Vagina (tissue), 2 donors: Measurements from ENCODE around the gene BCL11A. TPM values are rescaled to one million over a fixed set of nuclear protein-coding genes. Genes with fewer than 3 reads are reported as not detected.
A peak's percentile ranks its signal among the peaks of the same experiment; 100 is the strongest.

Experiments used
- DNase-seq, 2 donors: peaks; one replicate each; pipeline ENCODE4 v3.0.0-alpha.2; 2017; ENCODE audit errors: extremely low spot score in 2 of 2
- H3K27ac ChIP-seq: fragments of 200-600 bp; sonication (generic); one replicate; pipeline ENCODE4 v1.5.1; 2019
- H3K27me3 ChIP-seq: fragments of 200-600 bp; sonication (generic); one replicate; pipeline ENCODE4 v1.5.1; 2019
- H3K36me3 ChIP-seq, 2 donors: fragments of 200-600 bp; sonication (generic); one replicate each; pipeline ENCODE4 v1.5.1; 2017 to 2019
- H3K4me1 ChIP-seq: fragments of 200-600 bp; sonication (generic); one replicate; pipeline ENCODE4 v1.5.1; 2019
- H3K4me3 ChIP-seq, 2 donors: fragments of 200-600 bp; sonication (generic); 1 replicate in 1 of 2; 2 replicates in 1 of 2; pipeline ENCODE4 v1.5.1; 2016 to 2019
- H3K9me3 ChIP-seq: fragments of 200-600 bp; sonication (generic); one replicate; pipeline ENCODE4 v1.5.1; 2019
- CTCF ChIP-seq, 3 experiments: fragments of 450-650 bp in 2 of 3; fragments of 200-600 bp in 1 of 3; sonication (generic) in 1 of 3; IDR thresholded peaks; one replicate each; pipeline ENCODE4 v1.5.1; 2017 to 2019; ENCODE audit warnings: antibody characterized with exemption in 3 of 3, mild to moderate bottlenecking in 2 of 3, moderate library complexity in 2 of 3
- POLR2A ChIP-seq, 2 donors: fragments of 450-650 bp; IDR thresholded peaks; one replicate each; pipeline ENCODE4 v1.6.1; 2017; ENCODE audit warnings: antibody characterized with exemption in 2 of 2, mild to moderate bottlenecking in 2 of 2, moderate library complexity in 2 of 2
- POLR2AphosphoS5 ChIP-seq, 2 donors: sonication (generic); formaldehyde crosslinking; IDR thresholded peaks; one replicate each; pipeline ENCODE4 v1.9.0; 2017; ENCODE audit warnings: antibody characterized with exemption in 2 of 2, mild to moderate bottlenecking in 2 of 2, low read depth in 1 of 2; ENCODE audit not compliant: insufficient read depth in 1 of 2
- intact Hi-C: fragments of 100-400 bp; cut with DNase I; formaldehyde crosslinking; loops from one replicate; pipeline ENCODE4 v1.15.1; 2023
- total RNA-seq: library from RNA; depleted of rRNA; stranded (reverse); fragments of >200 nt; gene quantifications from one replicate; pipeline ENCODE4 v1.2.3, GENCODE V29; 2016

BCL11A gene
- total RNA-seq, 1 donor from 2014 or later: 48.4 TPM

GRCh38 chr2:60453872-60454271, 99.6 kb downstream of the BCL11A start:
- Histone ChIP-seq H3K36me3 (no peaks in the 10 kb centered on the region), H3K9me3 (no peaks in the 10 kb centered on the region), H3K4me3 (no peak overlapping the region), H3K4me1 (no peaks in the 10 kb centered on the region), H3K27me3 (no peaks in the 10 kb centered on the region), H3K27ac (no peak overlapping the region)
- intact Hi-C loops: no loop called here
- no peak for TF ChIP-seq POLR2AphosphoS5 (IDR thresholded peaks at IDR 0.05; ENCODE audit: insufficient read depth in 1 of 2, low read depth in 1 of 2)
- no peak for TF ChIP-seq POLR2A (IDR thresholded peaks at IDR 0.05)
- no peak for TF ChIP-seq CTCF (IDR thresholded peaks at IDR 0.05)
- no peak for DNase-seq

DNA sequence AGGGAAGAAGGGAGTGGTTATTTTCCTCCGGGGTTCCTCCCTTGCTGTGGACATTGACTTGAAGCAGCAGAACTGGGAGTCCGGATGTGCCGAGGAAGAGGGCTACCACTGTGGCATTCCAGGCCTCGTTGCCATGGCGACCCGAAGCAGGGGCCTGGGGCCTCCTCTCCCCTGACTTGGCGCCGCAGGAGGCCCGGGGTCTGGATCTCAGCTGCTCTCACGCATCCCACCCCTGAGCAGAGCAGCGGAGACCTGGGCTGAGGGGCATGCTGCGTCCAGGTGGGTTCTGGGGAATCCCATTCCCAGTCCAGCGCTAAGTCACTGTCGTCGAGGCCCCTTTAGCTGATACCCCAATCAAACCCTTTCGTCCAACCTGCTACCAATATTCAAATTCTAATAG, 100.2 kb downstream of the BCL11A start:
- Histone ChIP-seq H3K4me3 (no peak overlapping the region), H3K36me3 (no peaks in the 10 kb centered on the region), H3K4me1 (no peaks in the 10 kb centered on the region), H3K9me3 (no peaks in the 10 kb centered on the region), H3K27ac (no peak overlapping the region), H3K27me3 (no peaks in the 10 kb centered on the region)
- DNase-seq: peak in 1 of 2 donors; percentile 32
- TF ChIP-seq POLR2A (IDR thresholded peaks at IDR 0.05) (no peak), CTCF (IDR thresholded peaks at IDR 0.05) (no peak), POLR2AphosphoS5 (IDR thresholded peaks at IDR 0.05; ENCODE audit: insufficient read depth in 1 of 2, low read depth in 1 of 2) (no peak)
- intact Hi-C loops: no loop called here

DNA sequence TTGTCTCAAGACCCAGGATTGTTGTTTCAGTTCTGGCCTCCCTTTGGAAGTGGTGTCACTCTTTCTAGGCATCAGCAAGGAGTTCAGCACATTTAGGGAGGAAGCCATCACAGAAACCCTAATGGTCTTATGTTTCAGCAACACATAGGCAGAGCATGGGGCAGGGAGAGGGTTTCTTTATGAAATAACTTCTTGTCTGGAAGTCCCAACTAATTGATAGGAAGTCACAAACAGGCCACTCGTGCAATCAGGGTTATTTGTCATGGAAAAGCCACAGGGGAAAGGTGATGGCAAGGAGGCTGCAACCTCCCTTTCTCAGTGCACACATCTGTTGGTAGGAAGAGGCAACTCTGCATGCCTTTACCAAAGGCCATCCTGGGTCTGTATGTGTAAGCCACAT, 103.0 kb downstream of the BCL11A start:
- Histone ChIP-seq H3K4me3 (no peak overlapping the region), H3K36me3 (no peaks in the 10 kb centered on the region), H3K27ac (no peak overlapping the region), H3K4me1 (no peaks in the 10 kb centered on the region), H3K27me3 (no peaks in the 10 kb centered on the region), H3K9me3 (no peaks in the 10 kb centered on the region)
- DNase-seq: no peak
- intact Hi-C loops: no loop called here
- TF ChIP-seq POLR2AphosphoS5 (IDR thresholded peaks at IDR 0.05; ENCODE audit: insufficient read depth in 1 of 2, low read depth in 1 of 2) (no peak), POLR2A (IDR thresholded peaks at IDR 0.05) (no peak), CTCF (IDR thresholded peaks at IDR 0.05) (no peak)

DNA sequence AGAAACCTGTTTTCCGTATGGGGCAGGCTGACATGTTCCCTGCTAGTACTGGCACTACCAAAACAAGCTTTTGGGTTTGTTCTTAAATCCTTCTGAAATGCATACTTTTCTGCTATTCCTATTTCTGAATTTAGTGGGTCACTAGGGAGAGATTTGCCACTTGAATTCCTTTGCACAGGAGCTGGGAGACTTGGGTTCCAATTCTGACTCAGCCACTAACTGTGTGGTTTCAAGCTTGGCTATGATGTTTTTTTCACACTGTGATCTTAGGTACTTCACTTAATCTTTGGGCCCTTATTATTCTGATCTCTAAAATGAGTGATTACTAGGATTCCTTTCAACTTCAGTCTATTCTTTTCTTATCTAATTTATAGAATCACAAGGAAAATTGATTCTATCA, 105.5 kb downstream of the BCL11A start:
- H3K36me3 ChIP-seq: no peaks in the 10 kb centered on the region
- no peak for TF ChIP-seq POLR2AphosphoS5 (IDR thresholded peaks at IDR 0.05; ENCODE audit: insufficient read depth in 1 of 2, low read depth in 1 of 2)
- no peak for TF ChIP-seq CTCF (IDR thresholded peaks at IDR 0.05)
- no peaks in the 10 kb centered on the region for H3K4me1 ChIP-seq
- intact Hi-C loops: no loop called here
- no peak overlapping the region for H3K4me3 ChIP-seq
- no peak overlapping the region for H3K27ac ChIP-seq
- no peaks in the 10 kb centered on the region for H3K9me3 ChIP-seq
- H3K27me3 ChIP-seq: no peaks in the 10 kb centered on the region
- no peak for DNase-seq

- no peaks in the 10 kb centered on the region for H3K27me3 ChIP-seq
- intact Hi-C loops: no loop called here
- H3K4me3 ChIP-seq: no peak overlapping the region
- no peaks in the 10 kb centered on the region for H3K36me3 ChIP-seq
- H3K4me1 ChIP-seq: no peaks in the 10 kb centered on the region
- DNase-seq: peak in 1 of 2 donors; percentile 71
- TF ChIP-seq CTCF (IDR thresholded peaks at IDR 0.05) (no peak), POLR2A (IDR thresholded peaks at IDR 0.05) (no peak), POLR2AphosphoS5 (IDR thresholded peaks at IDR 0.05; ENCODE audit: insufficient read depth in 1 of 2, low read depth in 1 of 2) (no peak)
- H3K9me3 ChIP-seq: no peaks in the 10 kb centered on the region
- no peak overlapping the region for H3K27ac ChIP-seq
Measured at GRCh38 chr2:60446413-60447267, 106.8 kb downstream of the BCL11A start.
